A673 (cell line): ENCODE results near the gene UBR4.

Experiments used
- CTCF ChIP-seq: fragments of 300-800, 200-600 bp; sonication (generic); conservative IDR thresholded peaks from 2 replicates; pipeline ENCODE4 v1.5.1; 2017; ENCODE audit warnings: low read depth, mild to moderate bottlenecking, antibody characterized with exemption, low read length, moderate library complexity, mixed read lengths
- EZH2 ChIP-seq: fragments of 200-600 bp; sonication (generic); IDR thresholded peaks from 2 replicates; pipeline ENCODE4 v1.6.1; 2017; ENCODE audit warnings: borderline replicate concordance, low read depth, mild to moderate bottlenecking, mixed read lengths, antibody characterized with exemption, low read length; ENCODE audit not compliant: poor library complexity, severe bottlenecking

- TF ChIP-seq CTCF (no peak), EZH2 (no peak)
Measured at GRCh38 chr1:19061343-19061742, 148.7 kb downstream of the UBR4 start.
